AG10803 (cell line): Measurements from ENCODE around the gene TRH.

ENCODE experiments used
- DNase-seq: peaks from one replicate; pipeline ENCODE4 v3.0.0; 2010; ENCODE audit warnings: low read depth
- H3K4me3 ChIP-seq: 2 replicates; pipeline ENCODE4 v1.5.1; 2011; ENCODE audit warnings: mild to moderate bottlenecking, low read length, control low read depth
- CTCF ChIP-seq: conservative IDR thresholded peaks from 2 replicates; pipeline ENCODE4 v1.5.1; 2011; ENCODE audit warnings: mild to moderate bottlenecking, low read length, control low read depth, inconsistent platforms

Gene TRH

GRCh38 chr3:129974564-129974832 is at the start of gene TRH:
Gene TRH, plus strand, starts transcription at chr3:129974720. Its CDS starts 1,097 bp downstream, at chr3:129975817.
- H3K4me3 ChIP-seq: no peak within 1 kb of the TSS
- no peak for DNase-seq
- no peak for TF ChIP-seq CTCF

GRCh38 chr3:129927072-129927471 is 47.4 kb upstream of the TRH start:
- no peak overlapping the region for H3K4me3 ChIP-seq
- no peak for TF ChIP-seq CTCF
- DNase-seq: no peak

GRCh38 chr3:129929383-129929782 is 45.1 kb upstream of the TRH start:
- H3K4me3 ChIP-seq: no peak overlapping the region
- TF ChIP-seq CTCF: no peak
- DNase-seq: no peak

GRCh38 chr3:129933471-129933870 is 41.0 kb upstream of the TRH start:
- DNase-seq: no peak
- no peak for TF ChIP-seq CTCF
- H3K4me3 ChIP-seq: no peak overlapping the region

- peak; percentile 81 for TF ChIP-seq CTCF
- H3K4me3 ChIP-seq: peak overlapping the region; percentile 42
- DNase-seq: no peak
These were observed 40.0 kb upstream of the TRH start for GRCh38 chr3:129934234-129935123.

- peak; percentile 81 for DNase-seq
- H3K4me3 ChIP-seq: peak overlapping the region; percentile 59
- TF ChIP-seq CTCF: no peak
These were observed 37.8 kb upstream of the TRH start for GRCh38 chr3:129936757-129937156.

- no peak for TF ChIP-seq CTCF
- no peak overlapping the region for H3K4me3 ChIP-seq
- no peak for DNase-seq
These were observed 36.8 kb upstream of the TRH start for GRCh38 chr3:129937717-129938116.
